GM18517 (cell line): ENCODE data around the gene BCAS1.

Experiments used
- ATAC-seq: cut with Tn5 transposase; IDR thresholded peaks from one replicate; pipeline ENCODE4 v1.9.1; 2021; ENCODE audit warnings: mild to moderate bottlenecking, moderate library complexity; ENCODE audit not compliant: unreplicated experiment

The BCAS1 gene

GRCh38 chr20:53896647-53897046, 173.7 kb downstream of the BCAS1 start:
- no peak for ATAC-seq

GRCh38 chr20:53896041-53896440, 174.4 kb downstream of the BCAS1 start:
- ATAC-seq, result no peak

- no peak for ATAC-seq
These were observed 175.0 kb downstream of the BCAS1 start for GRCh38 chr20:53895385-53895755.

GRCh38 chr20:53894707-53895384, 175.5 kb downstream of the BCAS1 start:
- no peak for ATAC-seq
